HepG2 (cell line): Measurements from ENCODE around the gene BEAN1.

Experiments used
- CBFB ChIP-seq: sonication (generic); formaldehyde crosslinking; IDR thresholded peaks from 2 replicates; pipeline ENCODE4 v1.4.0; 2020; ENCODE audit warnings: missing genetic modification reagents
- CBX2 ChIP-seq, 2 experiments: fragments of 200-600 bp in 1 of 2; sonication (generic); formaldehyde crosslinking in 1 of 2; IDR thresholded peaks; 2 replicates each; pipeline versions ENCODE4 v1.7.0 to v1.8.1; 2018 to 2022; ENCODE audit warnings: low read depth in 2 of 2, low read length in 1 of 2, mild to moderate bottlenecking in 1 of 2, missing genetic modification reagents in 1 of 2
- NCOA2 ChIP-seq: sonication (generic); formaldehyde crosslinking; IDR thresholded peaks from 2 replicates; pipeline ENCODE4 v1.8.0; 2022; ENCODE audit warnings: inconsistent platforms
- TCF7 ChIP-seq: sonication (generic); IDR thresholded peaks from 2 replicates; pipeline ENCODE4 v1.6.1; 2016; ENCODE audit warnings: antibody characterized with exemption, low read depth
- U2AF2 ChIP-seq: fragments of 200-400 bp; formaldehyde crosslinking; IDR thresholded peaks from 2 replicates; pipeline ENCODE4 v1.6.1; 2017; ENCODE audit warnings: low read depth, mild to moderate bottlenecking, low read length
- TF ChIP-seq, protein P1 (sequence below): sonication (generic); formaldehyde crosslinking; IDR thresholded peaks from 2 replicates; pipeline ENCODE4 v1.5.0; 2020; ENCODE audit warnings: mild to moderate bottlenecking, missing genetic modification reagents, moderate library complexity
- TF ChIP-seq, protein P2 (sequence below): sonication (generic); formaldehyde crosslinking; IDR thresholded peaks from 2 replicates; pipeline ENCODE4 v1.4.0; 2020; ENCODE audit warnings: mild to moderate bottlenecking, missing genetic modification reagents, borderline replicate concordance
- TF ChIP-seq, protein P3 (sequence below): sonication (generic); formaldehyde crosslinking; IDR thresholded peaks from 2 replicates; pipeline ENCODE4 v1.5.0; 2020; ENCODE audit warnings: missing genetic modification reagents
- TF ChIP-seq, protein P4 (sequence below): sonication (generic); formaldehyde crosslinking; conservative IDR thresholded peaks from 2 replicates; pipeline ENCODE4 v1.4.0; 2020; ENCODE audit warnings: missing genetic modification reagents

DNA sequence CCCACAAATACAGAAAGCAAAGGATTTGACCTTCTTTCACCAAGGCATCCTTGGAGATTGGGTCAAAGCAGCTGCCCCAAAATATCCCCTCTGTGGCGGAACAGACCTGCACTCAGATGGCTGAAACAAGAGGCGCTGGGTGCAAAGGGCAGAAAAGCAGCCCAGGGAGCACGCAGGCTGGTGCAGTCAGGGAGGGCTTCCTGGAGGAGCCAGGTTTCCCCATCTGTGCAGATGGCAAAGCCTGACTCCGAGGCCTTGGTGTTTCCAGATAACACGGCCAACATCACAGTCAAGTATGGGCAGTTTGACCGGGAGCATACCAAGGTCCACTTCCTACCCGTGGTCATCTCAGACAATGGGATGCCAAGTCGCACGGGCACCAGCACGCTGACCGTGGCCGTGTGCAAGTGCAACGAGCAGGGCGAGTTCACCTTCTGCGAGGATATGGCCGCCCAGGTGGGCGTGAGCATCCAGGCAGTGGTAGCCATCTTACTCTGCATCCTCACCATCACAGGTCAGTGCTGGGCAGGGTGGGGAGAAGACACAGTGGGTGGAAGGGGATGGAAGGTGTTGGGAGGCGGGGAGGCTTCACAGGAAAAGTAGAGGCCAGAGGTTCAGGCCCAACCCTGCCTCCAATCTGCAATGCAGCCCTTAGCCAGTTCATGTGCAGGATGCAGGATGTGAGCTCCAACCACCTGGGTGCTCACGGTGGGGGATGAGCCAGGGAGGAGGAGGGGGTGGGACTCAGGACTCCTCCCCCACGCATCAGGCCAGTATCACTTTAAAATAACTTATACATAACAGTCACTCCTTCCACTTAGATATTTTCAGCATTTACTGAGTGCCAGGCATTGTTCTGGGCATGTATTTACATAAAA lies 26.4 kb upstream of the BEAN1 start:
- TF ChIP-seq, protein P1, sequence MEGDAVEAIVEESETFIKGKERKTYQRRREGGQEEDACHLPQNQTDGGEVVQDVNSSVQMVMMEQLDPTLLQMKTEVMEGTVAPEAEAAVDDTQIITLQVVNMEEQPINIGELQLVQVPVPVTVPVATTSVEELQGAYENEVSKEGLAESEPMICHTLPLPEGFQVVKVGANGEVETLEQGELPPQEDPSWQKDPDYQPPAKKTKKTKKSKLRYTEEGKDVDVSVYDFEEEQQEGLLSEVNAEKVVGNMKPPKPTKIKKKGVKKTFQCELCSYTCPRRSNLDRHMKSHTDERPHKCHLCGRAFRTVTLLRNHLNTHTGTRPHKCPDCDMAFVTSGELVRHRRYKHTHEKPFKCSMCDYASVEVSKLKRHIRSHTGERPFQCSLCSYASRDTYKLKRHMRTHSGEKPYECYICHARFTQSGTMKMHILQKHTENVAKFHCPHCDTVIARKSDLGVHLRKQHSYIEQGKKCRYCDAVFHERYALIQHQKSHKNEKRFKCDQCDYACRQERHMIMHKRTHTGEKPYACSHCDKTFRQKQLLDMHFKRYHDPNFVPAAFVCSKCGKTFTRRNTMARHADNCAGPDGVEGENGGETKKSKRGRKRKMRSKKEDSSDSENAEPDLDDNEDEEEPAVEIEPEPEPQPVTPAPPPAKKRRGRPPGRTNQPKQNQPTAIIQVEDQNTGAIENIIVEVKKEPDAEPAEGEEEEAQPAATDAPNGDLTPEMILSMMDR (CRISPR knock-in tag), result no peak
- TF ChIP-seq TCF7 (no peak), CBFB (CRISPR knock-in tag) (no peak), U2AF2 (no peak), NCOA2 (no peak), CBX2 (IDR thresholded peaks at IDR 0.05; ENCODE audit: low read depth, low read length) (no peak), CBX2 (CRISPR knock-in tag; IDR thresholded peaks at IDR 0.05; ENCODE audit: low read depth) (no peak)
- TF ChIP-seq, protein P2, sequence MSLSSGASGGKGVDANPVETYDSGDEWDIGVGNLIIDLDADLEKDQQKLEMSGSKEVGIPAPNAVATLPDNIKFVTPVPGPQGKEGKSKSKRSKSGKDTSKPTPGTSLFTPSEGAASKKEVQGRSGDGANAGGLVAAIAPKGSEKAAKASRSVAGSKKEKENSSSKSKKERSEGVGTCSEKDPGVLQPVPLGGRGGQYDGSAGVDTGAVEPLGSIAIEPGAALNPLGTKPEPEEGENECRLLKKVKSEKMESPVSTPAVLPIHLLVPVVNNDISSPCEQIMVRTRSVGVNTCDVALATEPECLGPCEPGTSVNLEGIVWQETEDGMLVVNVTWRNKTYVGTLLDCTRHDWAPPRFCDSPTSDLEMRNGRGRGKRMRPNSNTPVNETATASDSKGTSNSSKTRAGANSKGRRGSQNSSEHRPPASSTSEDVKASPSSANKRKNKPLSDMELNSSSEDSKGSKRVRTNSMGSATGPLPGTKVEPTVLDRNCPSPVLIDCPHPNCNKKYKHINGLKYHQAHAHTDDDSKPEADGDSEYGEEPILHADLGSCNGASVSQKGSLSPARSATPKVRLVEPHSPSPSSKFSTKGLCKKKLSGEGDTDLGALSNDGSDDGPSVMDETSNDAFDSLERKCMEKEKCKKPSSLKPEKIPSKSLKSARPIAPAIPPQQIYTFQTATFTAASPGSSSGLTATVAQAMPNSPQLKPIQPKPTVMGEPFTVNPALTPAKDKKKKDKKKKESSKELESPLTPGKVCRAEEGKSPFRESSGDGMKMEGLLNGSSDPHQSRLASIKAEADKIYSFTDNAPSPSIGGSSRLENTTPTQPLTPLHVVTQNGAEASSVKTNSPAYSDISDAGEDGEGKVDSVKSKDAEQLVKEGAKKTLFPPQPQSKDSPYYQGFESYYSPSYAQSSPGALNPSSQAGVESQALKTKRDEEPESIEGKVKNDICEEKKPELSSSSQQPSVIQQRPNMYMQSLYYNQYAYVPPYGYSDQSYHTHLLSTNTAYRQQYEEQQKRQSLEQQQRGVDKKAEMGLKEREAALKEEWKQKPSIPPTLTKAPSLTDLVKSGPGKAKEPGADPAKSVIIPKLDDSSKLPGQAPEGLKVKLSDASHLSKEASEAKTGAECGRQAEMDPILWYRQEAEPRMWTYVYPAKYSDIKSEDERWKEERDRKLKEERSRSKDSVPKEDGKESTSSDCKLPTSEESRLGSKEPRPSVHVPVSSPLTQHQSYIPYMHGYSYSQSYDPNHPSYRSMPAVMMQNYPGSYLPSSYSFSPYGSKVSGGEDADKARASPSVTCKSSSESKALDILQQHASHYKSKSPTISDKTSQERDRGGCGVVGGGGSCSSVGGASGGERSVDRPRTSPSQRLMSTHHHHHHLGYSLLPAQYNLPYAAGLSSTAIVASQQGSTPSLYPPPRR (CRISPR knock-in tag), result no peak
- TF ChIP-seq, protein P3, sequence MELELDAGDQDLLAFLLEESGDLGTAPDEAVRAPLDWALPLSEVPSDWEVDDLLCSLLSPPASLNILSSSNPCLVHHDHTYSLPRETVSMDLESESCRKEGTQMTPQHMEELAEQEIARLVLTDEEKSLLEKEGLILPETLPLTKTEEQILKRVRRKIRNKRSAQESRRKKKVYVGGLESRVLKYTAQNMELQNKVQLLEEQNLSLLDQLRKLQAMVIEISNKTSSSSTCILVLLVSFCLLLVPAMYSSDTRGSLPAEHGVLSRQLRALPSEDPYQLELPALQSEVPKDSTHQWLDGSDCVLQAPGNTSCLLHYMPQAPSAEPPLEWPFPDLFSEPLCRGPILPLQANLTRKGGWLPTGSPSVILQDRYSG (CRISPR knock-in tag), result no peak
- TF ChIP-seq, protein P4, sequence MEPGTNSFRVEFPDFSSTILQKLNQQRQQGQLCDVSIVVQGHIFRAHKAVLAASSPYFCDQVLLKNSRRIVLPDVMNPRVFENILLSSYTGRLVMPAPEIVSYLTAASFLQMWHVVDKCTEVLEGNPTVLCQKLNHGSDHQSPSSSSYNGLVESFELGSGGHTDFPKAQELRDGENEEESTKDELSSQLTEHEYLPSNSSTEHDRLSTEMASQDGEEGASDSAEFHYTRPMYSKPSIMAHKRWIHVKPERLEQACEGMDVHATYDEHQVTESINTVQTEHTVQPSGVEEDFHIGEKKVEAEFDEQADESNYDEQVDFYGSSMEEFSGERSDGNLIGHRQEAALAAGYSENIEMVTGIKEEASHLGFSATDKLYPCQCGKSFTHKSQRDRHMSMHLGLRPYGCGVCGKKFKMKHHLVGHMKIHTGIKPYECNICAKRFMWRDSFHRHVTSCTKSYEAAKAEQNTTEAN, result no peak
